ENCODE measurements around the gene MAP3K9. TPM values are rescaled to one million over a fixed set of nuclear protein-coding genes. Genes with fewer than 3 reads are reported as not detected.

The MAP3K9 gene
- total RNA-seq, 3 donors from 2014 or later, result 0.16 to 6.3 (median 3.3) TPM

- Histone ChIP-seq H3K36me3 (no peaks in the 10 kb centered on the region), H3K4me1 (no peaks in the 10 kb centered on the region), H3K27me3 (no peaks in the 10 kb centered on the region), H3K27ac (no peak overlapping the region), H3K4me3 (no peak overlapping the region), H3K9me3 (no peaks in the 10 kb centered on the region)
- DNase-seq (ENCODE audit: low spot score in 2 of 2), result no peak
- TF ChIP-seq POLR2A (IDR thresholded peaks at IDR 0.05) (no peak), POLR2AphosphoS5 (IDR thresholded peaks at IDR 0.05) (no peak), CTCF (IDR thresholded peaks at IDR 0.05) (no peak)
- intact Hi-C loops (cut with DNase I; ENCODE audit: low total_unique reads), result no loop called here
Observed at GRCh38 chr14:70791971-70792370, 17.3 kb downstream of the MAP3K9 start.

GRCh38 chr14:70789961-70790360, 19.4 kb downstream of the MAP3K9 start:
- DNase-seq (ENCODE audit: low spot score in 2 of 2), result no peak
- TF ChIP-seq POLR2AphosphoS5 (IDR thresholded peaks at IDR 0.05) (no peak), CTCF (IDR thresholded peaks at IDR 0.05) (no peak), POLR2A (IDR thresholded peaks at IDR 0.05) (no peak)
- H3K27ac ChIP-seq, result no peak overlapping the region

GRCh38 chr14:70789361-70789760, 20.0 kb downstream of the MAP3K9 start:
- no peak for TF ChIP-seq CTCF (IDR thresholded peaks at IDR 0.05)
- TF ChIP-seq POLR2A (IDR thresholded peaks at IDR 0.05), result no peak
- TF ChIP-seq POLR2AphosphoS5 (IDR thresholded peaks at IDR 0.05), result no peak
- H3K9me3 ChIP-seq, result no peaks in the 10 kb centered on the region
- no peaks in the 10 kb centered on the region for H3K36me3 ChIP-seq
- no peak overlapping the region for H3K4me3 ChIP-seq
- intact Hi-C loops (cut with DNase I; ENCODE audit: low total_unique reads), result no loop called here
- H3K4me1 ChIP-seq, result no peaks in the 10 kb centered on the region
- no peak for DNase-seq (ENCODE audit: low spot score in 2 of 2)
- no peak overlapping the region for H3K27ac ChIP-seq
- no peaks in the 10 kb centered on the region for H3K27me3 ChIP-seq

More at GRCh38 chr14:70789961-70790360, 19.4 kb downstream of the MAP3K9 start:
- Histone ChIP-seq H3K4me1 (no peaks in the 10 kb centered on the region), H3K36me3 (no peaks in the 10 kb centered on the region), H3K4me3 (no peak overlapping the region), H3K9me3 (no peaks in the 10 kb centered on the region), H3K27me3 (no peaks in the 10 kb centered on the region)
- intact Hi-C loops (cut with DNase I; ENCODE audit: low total_unique reads), result no loop called here

GRCh38 chr14:70788898-70789297, 20.4 kb downstream of the MAP3K9 start:
- Histone ChIP-seq H3K27ac (no peak overlapping the region), H3K36me3 (no peaks in the 10 kb centered on the region), H3K9me3 (no peaks in the 10 kb centered on the region), H3K4me1 (no peaks in the 10 kb centered on the region), H3K4me3 (no peak overlapping the region), H3K27me3 (no peaks in the 10 kb centered on the region)
- TF ChIP-seq POLR2AphosphoS5 (IDR thresholded peaks at IDR 0.05) (no peak), CTCF (IDR thresholded peaks at IDR 0.05) (no peak), POLR2A (IDR thresholded peaks at IDR 0.05) (no peak)
- no peak for DNase-seq (ENCODE audit: low spot score in 2 of 2)
- intact Hi-C loops (cut with DNase I; ENCODE audit: low total_unique reads), result no loop called here

- H3K27me3 ChIP-seq, result no peaks in the 10 kb centered on the region
- intact Hi-C loops (cut with DNase I; ENCODE audit: low total_unique reads), result no loop called here
- no peak overlapping the region for H3K27ac ChIP-seq
- H3K4me3 ChIP-seq, result no peak overlapping the region
- no peaks in the 10 kb centered on the region for H3K36me3 ChIP-seq
- no peaks in the 10 kb centered on the region for H3K4me1 ChIP-seq
- TF ChIP-seq POLR2A (IDR thresholded peaks at IDR 0.05) (no peak), POLR2AphosphoS5 (IDR thresholded peaks at IDR 0.05) (no peak)
- H3K9me3 ChIP-seq, result no peaks in the 10 kb centered on the region
- DNase-seq (ENCODE audit: low spot score in 2 of 2), result no peak
Observed at GRCh38 chr14:70785556-70785955, 23.8 kb downstream of the MAP3K9 start.

- H3K27me3 ChIP-seq, result no peaks in the 10 kb centered on the region
- no peaks in the 10 kb centered on the region for H3K9me3 ChIP-seq
- no peak for DNase-seq (ENCODE audit: low spot score in 2 of 2)
- H3K4me1 ChIP-seq, result no peaks in the 10 kb centered on the region
- intact Hi-C loops (cut with DNase I; ENCODE audit: low total_unique reads), result no loop called here
- TF ChIP-seq POLR2AphosphoS5 (IDR thresholded peaks at IDR 0.05), result no peak
- TF ChIP-seq POLR2A (IDR thresholded peaks at IDR 0.05), result no peak
- TF ChIP-seq CTCF (IDR thresholded peaks at IDR 0.05), result no peak
- H3K36me3 ChIP-seq, result no peaks in the 10 kb centered on the region
- H3K4me3 ChIP-seq, result no peak overlapping the region
- H3K27ac ChIP-seq, result no peak overlapping the region
Observed at GRCh38 chr14:70784886-70785285, 24.4 kb downstream of the MAP3K9 start.
